Epithelial cell of esophagus (primary cell): ENCODE data around the gene STON2.

Experiments
- DNase-seq: peaks from one replicate; pipeline ENCODE4 v3.0.0; 2010; ENCODE audit warnings: low read depth
- H3K4me3 ChIP-seq: 2 replicates; pipeline ENCODE4 v1.5.1; 2011; ENCODE audit warnings: mild to moderate bottlenecking, low read length, control low read depth
- CTCF ChIP-seq: IDR thresholded peaks from 2 replicates; pipeline ENCODE4 v1.5.1; 2011; ENCODE audit warnings: low read depth, mild to moderate bottlenecking, low read length, control low read depth, inconsistent platforms; ENCODE audit not compliant: insufficient read depth; ENCODE audit errors: missing control alignments

STON2 gene

GRCh38 chr14:81363746-81364378 is 36.3 kb downstream of the STON2 start:
- TF ChIP-seq CTCF = no peak
- DNase-seq = peak; percentile 69
- no peak overlapping the region for H3K4me3 ChIP-seq

- no peak for TF ChIP-seq CTCF
- H3K4me3 ChIP-seq = no peak overlapping the region
- no peak for DNase-seq
These were observed 46.3 kb downstream of the STON2 start for GRCh38 chr14:81353691-81354323.

- DNase-seq = no peak
- no peak overlapping the region for H3K4me3 ChIP-seq
- no peak for TF ChIP-seq CTCF
These were observed 47.7 kb downstream of the STON2 start for GRCh38 chr14:81352413-81352812.

GRCh38 chr14:81351205-81351604 is 48.9 kb downstream of the STON2 start:
- TF ChIP-seq CTCF = no peak
- no peak for DNase-seq
- no peak overlapping the region for H3K4me3 ChIP-seq

- TF ChIP-seq CTCF = no peak
These were observed 49.6 kb downstream of the STON2 start for GRCh38 chr14:81350344-81351130.

GRCh38 chr14:81348061-81348460 is 52.1 kb downstream of the STON2 start:
- no peak for DNase-seq
- no peak for TF ChIP-seq CTCF
- H3K4me3 ChIP-seq = no peak overlapping the region

More at GRCh38 chr14:81350344-81351130, 49.6 kb downstream of the STON2 start:
- H3K4me3 ChIP-seq = no peak overlapping the region
- DNase-seq = no peak

- no peak for TF ChIP-seq CTCF
- no peak overlapping the region for H3K4me3 ChIP-seq
- no peak for DNase-seq
These were observed 54.3 kb downstream of the STON2 start for GRCh38 chr14:81345781-81346180.
